Breast epithelium (tissue), 4 donors: ENCODE measurements around the gene PDZD7. TPM values are rescaled to one million over a fixed set of nuclear protein-coding genes. Genes with fewer than 3 reads are reported as not detected.

Experiments used
- DNase-seq, 2 donors: peaks; one replicate each; pipeline ENCODE4 v3.0.0-alpha.2; 2019; ENCODE audit warnings: low spot score in 2 of 2
- H3K27ac ChIP-seq, 2 donors: fragments of 200-600 bp; sonication (generic) in 1 of 2; one replicate each; pipeline ENCODE4 v1.5.1; 2016 to 2019; ENCODE audit warnings: mild to moderate bottlenecking in 1 of 2
- H3K27me3 ChIP-seq, 2 donors: fragments of 200-600 bp; sonication (generic) in 1 of 2; one replicate each; pipeline versions ENCODE4 v1.5.1 to v1.6.0; 2017 to 2019; ENCODE audit warnings: control low read depth in 1 of 2, mild to moderate bottlenecking in 1 of 2
- H3K36me3 ChIP-seq: fragments of 200-600 bp; one replicate; pipeline ENCODE4 v1.5.1; 2019
- H3K4me1 ChIP-seq, 2 donors: fragments of 200-600 bp; sonication (generic); one replicate each; pipeline ENCODE4 v1.5.1; 2016 to 2019; ENCODE audit warnings: control low read depth in 1 of 2
- H3K4me3 ChIP-seq, 3 donors: fragments of 200-600 bp; sonication (generic); 1 replicate in 2 of 3; 2 replicates in 1 of 3; pipeline ENCODE4 v1.5.1; 2016 to 2019; ENCODE audit warnings: mild to moderate bottlenecking in 3 of 3, moderate library complexity in 2 of 3
- H3K9me3 ChIP-seq, 2 donors: fragments of 200-600 bp; sonication (generic) in 1 of 2; one replicate each; pipeline ENCODE4 v1.5.1; 2016 to 2019; ENCODE audit warnings: control low read depth in 1 of 2
- POLR2A ChIP-seq: fragments of 450-650 bp; IDR thresholded peaks from one replicate; pipeline ENCODE4 v1.6.1; 2016; ENCODE audit warnings: antibody characterized with exemption, mild to moderate bottlenecking, moderate library complexity
- POLR2AphosphoS5 ChIP-seq, 3 donors: sonication (generic); formaldehyde crosslinking; IDR thresholded peaks; one replicate each; pipeline ENCODE4 v1.6.1; 2017; ENCODE audit warnings: antibody characterized with exemption in 3 of 3
- intact Hi-C: fragments of 100-400 bp; cut with DNase I; formaldehyde crosslinking; loops from one replicate; pipeline ENCODE4 v1.15.1; 2023; ENCODE audit warnings: low total_unique reads
- total RNA-seq, 3 donors: library from RNA; depleted of rRNA; stranded (reverse); fragments of >200 nt; gene quantifications; one replicate each; pipeline ENCODE4 v1.1.0, GENCODE V29; 2016
- TF ChIP-seq, protein P1 (sequence below), 3 donors: fragments of 450-650 bp; IDR thresholded peaks; one replicate each; pipeline ENCODE4 v1.5.1; 2016 to 2017; ENCODE audit warnings: antibody characterized with exemption in 3 of 3, mild to moderate bottlenecking in 3 of 3, moderate library complexity in 3 of 3

Gene PDZD7
- total RNA-seq, 3 donors from 2014 or later, result 0.48 to 2.3 (median 0.66) TPM

DNA sequence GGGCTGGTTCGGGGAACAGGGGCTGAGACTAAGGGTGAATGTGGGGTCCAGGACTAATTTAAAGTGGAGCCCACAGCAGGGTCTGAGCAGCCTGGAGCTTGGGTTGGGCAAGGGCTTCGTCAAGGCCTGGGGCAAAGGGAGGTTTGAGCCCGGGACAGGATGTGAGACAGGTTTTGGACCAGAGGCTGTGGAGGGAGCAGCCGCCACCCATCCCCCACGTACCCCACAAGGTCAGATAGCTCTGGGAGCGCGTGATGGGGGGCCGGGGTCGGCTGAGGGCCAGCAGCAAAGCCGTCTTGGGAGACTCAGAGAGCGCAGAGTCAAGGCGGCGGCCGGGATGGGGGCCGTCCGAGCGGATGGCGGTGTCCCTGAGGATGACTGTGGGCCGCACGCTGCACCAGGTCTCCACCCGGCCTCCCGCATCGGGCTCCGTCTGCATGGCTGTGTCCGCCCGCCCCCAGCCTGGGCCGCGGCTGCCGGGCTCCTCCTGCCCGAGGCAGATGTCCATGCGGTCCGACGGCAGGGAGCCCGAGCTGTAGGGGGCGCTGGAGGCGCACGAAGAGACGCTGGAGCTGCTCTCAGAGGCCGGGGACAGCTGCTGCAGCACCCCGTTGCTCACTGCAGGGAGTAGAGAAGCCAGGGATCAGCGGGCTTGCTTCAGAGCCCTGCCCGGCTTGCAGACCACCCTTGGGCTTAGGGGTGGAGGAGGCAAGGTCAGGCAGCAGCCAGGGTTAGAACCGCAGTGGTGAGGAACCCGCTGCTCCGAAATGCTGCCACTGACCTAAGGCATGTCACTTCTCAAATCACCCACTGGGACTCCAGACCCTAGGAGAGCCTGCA lies 12.1 kb downstream of the PDZD7 start:
- H3K27me3 ChIP-seq, result no peaks in the 10 kb centered on the region
- DNase-seq, result peak in 1 of 2 donors; percentile 68
- intact Hi-C loops, result no loop called here
- TF ChIP-seq POLR2A, result no peak
- TF ChIP-seq, protein P1, sequence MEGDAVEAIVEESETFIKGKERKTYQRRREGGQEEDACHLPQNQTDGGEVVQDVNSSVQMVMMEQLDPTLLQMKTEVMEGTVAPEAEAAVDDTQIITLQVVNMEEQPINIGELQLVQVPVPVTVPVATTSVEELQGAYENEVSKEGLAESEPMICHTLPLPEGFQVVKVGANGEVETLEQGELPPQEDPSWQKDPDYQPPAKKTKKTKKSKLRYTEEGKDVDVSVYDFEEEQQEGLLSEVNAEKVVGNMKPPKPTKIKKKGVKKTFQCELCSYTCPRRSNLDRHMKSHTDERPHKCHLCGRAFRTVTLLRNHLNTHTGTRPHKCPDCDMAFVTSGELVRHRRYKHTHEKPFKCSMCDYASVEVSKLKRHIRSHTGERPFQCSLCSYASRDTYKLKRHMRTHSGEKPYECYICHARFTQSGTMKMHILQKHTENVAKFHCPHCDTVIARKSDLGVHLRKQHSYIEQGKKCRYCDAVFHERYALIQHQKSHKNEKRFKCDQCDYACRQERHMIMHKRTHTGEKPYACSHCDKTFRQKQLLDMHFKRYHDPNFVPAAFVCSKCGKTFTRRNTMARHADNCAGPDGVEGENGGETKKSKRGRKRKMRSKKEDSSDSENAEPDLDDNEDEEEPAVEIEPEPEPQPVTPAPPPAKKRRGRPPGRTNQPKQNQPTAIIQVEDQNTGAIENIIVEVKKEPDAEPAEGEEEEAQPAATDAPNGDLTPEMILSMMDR (IDR thresholded peaks at IDR 0.05), result peak in 2 of 3 donors; percentile 47 to 59
- H3K27ac ChIP-seq, result peak overlapping the region in 1 of 2 donors; percentile 43
- H3K9me3 ChIP-seq, result no peaks in the 10 kb centered on the region
- H3K4me3 ChIP-seq, result peak overlapping the region in 1 of 3 donors; percentile 40
- no peaks in the 10 kb centered on the region for H3K36me3 ChIP-seq
- H3K4me1 ChIP-seq, result peaks cover 0 to 3% of the 10 kb centered on the region in 2 donors

DNA sequence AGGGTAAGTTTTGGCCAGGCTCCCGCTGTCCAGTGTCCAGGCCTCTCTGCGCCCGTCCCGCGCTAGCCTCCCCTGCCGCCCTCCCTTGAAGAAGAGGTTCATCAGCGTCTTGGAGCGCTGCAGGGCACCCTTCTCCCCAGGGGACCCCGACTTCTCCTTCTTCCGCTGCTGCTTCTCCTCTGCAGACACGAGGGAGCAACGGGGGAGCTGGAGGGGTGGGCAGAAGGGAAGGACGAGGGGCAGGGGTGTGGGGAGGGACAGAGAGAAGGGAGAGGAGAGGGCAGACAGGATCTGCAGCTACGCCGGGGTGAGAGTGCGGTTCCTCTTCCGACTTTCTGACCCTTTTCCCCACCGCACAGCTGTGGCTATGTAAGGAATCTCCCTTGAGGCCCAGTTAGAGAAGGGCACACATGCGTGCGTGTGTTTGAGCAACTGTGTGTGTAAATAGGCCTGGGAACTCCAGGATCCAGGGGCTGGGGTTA lies 12.8 kb downstream of the PDZD7 start:
- Histone ChIP-seq H3K36me3 (no peaks in the 10 kb centered on the region), H3K9me3 (no peaks in the 10 kb centered on the region), H3K4me1 (peaks cover 3% of the 10 kb centered on the region in 2 donors), H3K27me3 (no peaks in the 10 kb centered on the region), H3K27ac (peak overlapping the region in 1 of 2 donors; percentile 43), H3K4me3 (no peak overlapping the region)
- no peak for TF ChIP-seq POLR2A
- no peak for TF ChIP-seq POLR2AphosphoS5 (IDR thresholded peaks at IDR 0.05)
- TF ChIP-seq, protein P1 (IDR thresholded peaks at IDR 0.05), result no peak
- DNase-seq, result no peak
- intact Hi-C loops, result no loop called here

DNA sequence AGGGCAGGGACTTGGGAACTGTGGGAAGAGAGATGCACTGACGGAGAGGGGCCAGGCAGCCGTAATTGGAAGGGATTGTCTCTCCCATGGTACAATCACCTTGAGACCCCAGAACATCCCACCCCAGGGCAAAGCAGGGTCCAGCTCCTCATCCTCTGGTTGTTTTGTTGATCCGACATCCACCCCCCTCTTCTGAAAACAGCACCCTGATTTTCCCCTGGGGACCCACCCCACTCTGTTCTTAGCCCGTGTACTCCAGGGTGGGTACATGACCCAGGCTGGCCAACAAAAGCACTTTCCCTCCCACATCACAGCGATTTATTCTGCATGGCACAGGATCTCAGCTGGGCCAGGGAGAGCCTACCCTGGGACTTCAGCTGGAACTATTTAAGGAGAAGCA lies 14.1 kb downstream of the PDZD7 start:
- TF ChIP-seq, protein P1 (IDR thresholded peaks at IDR 0.05), result no peak
- no peak for TF ChIP-seq POLR2A
- TF ChIP-seq POLR2AphosphoS5 (IDR thresholded peaks at IDR 0.05), result no peak
- H3K27me3 ChIP-seq, result no peaks in the 10 kb centered on the region
- no peak for DNase-seq

DNA sequence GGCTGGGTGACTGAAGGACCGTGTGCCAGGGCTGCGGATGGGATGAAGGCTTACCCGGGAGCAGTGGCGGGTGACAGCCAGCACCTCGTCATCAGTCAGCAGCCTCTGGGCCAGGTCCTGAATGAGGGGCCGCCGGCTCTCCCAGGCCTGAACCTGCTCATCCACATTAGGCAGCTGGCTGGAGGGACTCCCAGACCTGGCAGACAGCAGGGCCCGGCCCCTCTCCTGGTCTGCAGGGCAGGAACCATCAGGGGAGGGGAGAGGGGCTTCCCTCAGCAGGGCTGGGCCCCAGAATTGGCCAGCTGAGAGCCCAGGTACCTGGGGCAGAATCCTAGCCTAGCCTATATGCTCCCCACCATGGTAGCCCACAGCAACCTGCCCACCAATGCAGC lies 15.4 kb downstream of the PDZD7 start:
- intact Hi-C loops, result no loop called here
- Histone ChIP-seq H3K9me3 (no peaks in the 10 kb centered on the region), H3K4me1 (peaks cover 3 to 9% of the 10 kb centered on the region in 2 donors), H3K27ac (no peak overlapping the region), H3K4me3 (no peak overlapping the region), H3K36me3 (no peaks in the 10 kb centered on the region), H3K27me3 (no peaks in the 10 kb centered on the region)
- DNase-seq, result no peak
- TF ChIP-seq, protein P1 (IDR thresholded peaks at IDR 0.05), result no peak
- no peak for TF ChIP-seq POLR2A

More for the DNA sequence above, 14.1 kb downstream of the PDZD7 start:
- intact Hi-C loops, result no loop called here
- Histone ChIP-seq H3K36me3 (no peaks in the 10 kb centered on the region), H3K9me3 (no peaks in the 10 kb centered on the region), H3K4me3 (no peak overlapping the region), H3K4me1 (peaks cover 3 to 9% of the 10 kb centered on the region in 2 donors), H3K27ac (no peak overlapping the region)

DNA sequence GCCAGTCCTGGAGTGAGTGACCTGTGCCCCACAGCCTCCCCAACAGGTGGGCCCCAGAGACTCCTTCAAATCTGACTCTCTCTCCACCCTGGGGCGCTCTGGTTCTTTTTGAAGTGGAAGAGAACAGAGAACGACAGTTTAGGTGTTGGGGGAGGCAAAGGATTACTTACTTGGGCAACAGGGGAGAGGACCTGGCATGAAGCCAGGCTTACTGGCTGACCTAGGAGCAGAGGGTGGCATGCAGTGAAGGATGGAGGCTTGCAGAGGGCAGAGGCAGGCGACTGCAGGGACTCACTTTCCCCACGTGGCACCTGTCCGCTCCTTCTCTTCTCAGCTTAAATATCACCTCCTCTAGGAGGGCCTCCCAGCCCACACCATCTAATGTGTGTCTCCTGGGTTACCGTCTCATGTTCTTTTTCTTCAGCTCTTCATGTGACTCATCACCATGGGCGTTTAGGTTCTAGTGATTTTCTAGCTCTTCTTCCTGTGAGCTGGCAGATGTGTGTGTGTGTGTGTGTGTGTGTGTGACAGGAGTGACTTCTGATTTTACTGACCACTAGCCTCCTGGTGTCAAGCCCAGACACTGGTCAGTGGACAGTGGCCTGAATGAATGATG lies 15.9 kb downstream of the PDZD7 start:
- intact Hi-C loops, result no loop called here
- Histone ChIP-seq H3K4me1 (peaks cover 3 to 9% of the 10 kb centered on the region in 2 donors), H3K36me3 (no peaks in the 10 kb centered on the region), H3K27me3 (no peaks in the 10 kb centered on the region), H3K4me3 (no peak overlapping the region), H3K27ac (no peak overlapping the region), H3K9me3 (no peaks in the 10 kb centered on the region)
- DNase-seq, result no peak
- TF ChIP-seq POLR2A (no peak), POLR2AphosphoS5 (IDR thresholded peaks at IDR 0.05) (no peak)
- TF ChIP-seq, protein P1 (IDR thresholded peaks at IDR 0.05), result no peak
